Measurements from ENCODE around the gene NUDT1. TPM values are rescaled to one million over a fixed set of nuclear protein-coding genes. Genes with fewer than 3 reads are reported as not detected.

NUDT1 gene
- total RNA-seq, 1 donor from 2014 or later = 60.2 TPM

GRCh38 chr7:2209146-2209960 is 32.7 kb upstream of the NUDT1 start:
- H3K27me3 Mint-ChIP-seq (ENCODE audit: low read depth) = no peaks in the 10 kb centered on the region
- H3K27ac Mint-ChIP-seq (ENCODE audit: unreplicated experiment) = peak overlapping the region; percentile 88
- H3K4me3 Mint-ChIP-seq = no peak overlapping the region
- TF ChIP-seq CTCF (conservative IDR thresholded peaks at IDR 0.05) = peak; percentile 82
- H3K4me1 Mint-ChIP-seq = peaks cover 2% of the 10 kb centered on the region
- peaks cover 17% of the 10 kb centered on the region for H3K36me3 Mint-ChIP-seq (ENCODE audit: low read depth)
- peak; percentile 74 for DNase-seq (ENCODE audit: low read depth, low spot score)
- H3K9me3 Mint-ChIP-seq = no peaks in the 10 kb centered on the region

- H3K27me3 Mint-ChIP-seq (ENCODE audit: low read depth) = no peaks in the 10 kb centered on the region
- no peak overlapping the region for H3K27ac Mint-ChIP-seq (ENCODE audit: unreplicated experiment)
- TF ChIP-seq CTCF (conservative IDR thresholded peaks at IDR 0.05) = no peak
- H3K36me3 Mint-ChIP-seq (ENCODE audit: low read depth) = peaks cover 17% of the 10 kb centered on the region
- no peaks in the 10 kb centered on the region for H3K4me1 Mint-ChIP-seq
- H3K4me3 Mint-ChIP-seq = no peak overlapping the region
- no peak for DNase-seq (ENCODE audit: low read depth, low spot score)
- no peaks in the 10 kb centered on the region for H3K9me3 Mint-ChIP-seq
These were observed 32.1 kb upstream of the NUDT1 start for GRCh38 chr7:2209961-2210323.

GRCh38 chr7:2210551-2211258 is 31.3 kb upstream of the NUDT1 start:
- Mint-ChIP-seq H3K9me3 (no peaks in the 10 kb centered on the region), H3K27me3 (ENCODE audit: low read depth) (no peaks in the 10 kb centered on the region), H3K4me1 (no peaks in the 10 kb centered on the region), H3K4me3 (no peak overlapping the region), H3K36me3 (ENCODE audit: low read depth) (peaks cover 21% of the 10 kb centered on the region), H3K27ac (ENCODE audit: unreplicated experiment) (no peak overlapping the region)
- no peak for TF ChIP-seq CTCF (conservative IDR thresholded peaks at IDR 0.05)
- no peak for DNase-seq (ENCODE audit: low read depth, low spot score)

GRCh38 chr7:2211259-2211880 is 30.7 kb upstream of the NUDT1 start:
- no peak for DNase-seq (ENCODE audit: low read depth, low spot score)
- Mint-ChIP-seq H3K4me1 (no peaks in the 10 kb centered on the region), H3K27me3 (ENCODE audit: low read depth) (no peaks in the 10 kb centered on the region), H3K36me3 (ENCODE audit: low read depth) (peaks cover 23% of the 10 kb centered on the region), H3K4me3 (no peak overlapping the region), H3K27ac (ENCODE audit: unreplicated experiment) (no peak overlapping the region), H3K9me3 (no peaks in the 10 kb centered on the region)
- no peak for TF ChIP-seq CTCF (conservative IDR thresholded peaks at IDR 0.05)

- peaks cover 24% of the 10 kb centered on the region for H3K36me3 Mint-ChIP-seq (ENCODE audit: low read depth)
- TF ChIP-seq CTCF (conservative IDR thresholded peaks at IDR 0.05) = no peak
- H3K4me1 Mint-ChIP-seq = no peaks in the 10 kb centered on the region
- H3K27me3 Mint-ChIP-seq (ENCODE audit: low read depth) = no peaks in the 10 kb centered on the region
- H3K9me3 Mint-ChIP-seq = no peaks in the 10 kb centered on the region
- no peak overlapping the region for H3K27ac Mint-ChIP-seq (ENCODE audit: unreplicated experiment)
- H3K4me3 Mint-ChIP-seq = no peak overlapping the region
- no peak for DNase-seq (ENCODE audit: low read depth, low spot score)
These were observed 30.1 kb upstream of the NUDT1 start for GRCh38 chr7:2211926-2212325.
